Ascending aorta (tissue), 2 donors: ENCODE data around the gene FAF2. TPM values are rescaled to one million over a fixed set of nuclear protein-coding genes. Genes with fewer than 3 reads are reported as not detected.

Experiments
- DNase-seq, 2 donors: peaks; one replicate each; pipeline ENCODE4 v3.0.0-alpha.2; 2019; ENCODE audit warnings: low spot score in 2 of 2
- H3K27ac ChIP-seq, 2 donors: fragments of 200-600 bp; sonication (generic); one replicate each; pipeline ENCODE4 v1.5.1; 2016 to 2017; ENCODE audit warnings: mild to moderate bottlenecking in 1 of 2
- H3K27me3 ChIP-seq: fragments of 200-600 bp; sonication (generic); one replicate; pipeline ENCODE4 v1.5.1; 2017
- H3K36me3 ChIP-seq, 2 donors: fragments of 200-600 bp; sonication (generic); one replicate each; pipeline ENCODE4 v1.5.1; 2016
- H3K4me1 ChIP-seq, 2 donors: fragments of 200-600 bp; sonication (generic); one replicate each; pipeline ENCODE4 v1.5.1; 2016 to 2017; ENCODE audit warnings: mild to moderate bottlenecking in 1 of 2
- H3K4me3 ChIP-seq, 2 donors: fragments of 200-600 bp; sonication (generic); one replicate each; pipeline ENCODE4 v1.5.1; 2016 to 2017; ENCODE audit warnings: mild to moderate bottlenecking in 1 of 2
- H3K9me3 ChIP-seq, 2 donors: fragments of 200-600 bp; sonication (generic); one replicate each; pipeline ENCODE4 v1.5.1; 2016
- CTCF ChIP-seq, 3 experiments: fragments of 200-600 bp in 2 of 3; fragments of 450-650 bp in 1 of 3; sonication (generic) in 2 of 3; IDR thresholded peaks; one replicate each; pipeline ENCODE4 v1.5.1; 2016 to 2019; ENCODE audit warnings: antibody characterized with exemption in 3 of 3, mild to moderate bottlenecking in 1 of 3, moderate library complexity in 1 of 3
- intact Hi-C: fragments of 100-400 bp; cut with DNase I; formaldehyde crosslinking; loops from one replicate; pipeline ENCODE4 v1.15.1; 2023
- total RNA-seq: library from RNA; depleted of rRNA; stranded (reverse); fragments of >200 nt; gene quantifications from one replicate; pipeline ENCODE4 v1.1.0, GENCODE V29; 2016

Gene FAF2
- total RNA-seq, 1 donor from 2014 or later = 18.7 TPM

- H3K27me3 ChIP-seq = no peaks in the 10 kb centered on the region
- peaks cover 10 to 35% of the 10 kb centered on the region in 2 donors for H3K4me1 ChIP-seq
- no peaks in the 10 kb centered on the region for H3K9me3 ChIP-seq
- H3K36me3 ChIP-seq = no peaks in the 10 kb centered on the region
- DNase-seq = no peak
- no peak overlapping the region for H3K4me3 ChIP-seq
- no peak for TF ChIP-seq CTCF (IDR thresholded peaks at IDR 0.05)
- no peak overlapping the region for H3K27ac ChIP-seq
- intact Hi-C loops = loop anchor here (5.0 kb wide), 1 partner anchor 468 kb away; the partner anchor contains the start of gene UIMC1
These were observed 90.8 kb downstream of the FAF2 start for GRCh38 chr5:176538989-176539384.

GRCh38 chr5:176540476-176540899 lies 92.3 kb downstream of the FAF2 start:
- Histone ChIP-seq H3K4me3 (no peak overlapping the region), H3K9me3 (no peaks in the 10 kb centered on the region), H3K36me3 (no peaks in the 10 kb centered on the region), H3K27me3 (no peaks in the 10 kb centered on the region), H3K4me1 (peaks cover 3 to 23% of the 10 kb centered on the region in 2 donors), H3K27ac (no peak overlapping the region)
- intact Hi-C loops = loop anchor here (5.0 kb wide), 1 partner anchor 178 kb away; the partner anchor contains the start of gene KIAA1191
- TF ChIP-seq CTCF (IDR thresholded peaks at IDR 0.05) = no peak
- DNase-seq = no peak

GRCh38 chr5:176540956-176541337 lies 92.8 kb downstream of the FAF2 start:
- TF ChIP-seq CTCF (IDR thresholded peaks at IDR 0.05) = no peak
- Histone ChIP-seq H3K4me1 (peaks cover under 1 to 19% of the 10 kb centered on the region in 2 donors), H3K9me3 (no peaks in the 10 kb centered on the region), H3K36me3 (no peaks in the 10 kb centered on the region), H3K27me3 (no peaks in the 10 kb centered on the region), H3K4me3 (no peak overlapping the region), H3K27ac (no peak overlapping the region)
- no peak for DNase-seq
- intact Hi-C loops = loop anchor here (5.0 kb wide), 1 partner anchor 179 kb away; the partner anchor contains the start of gene KIAA1191

GRCh38 chr5:176541338-176542134 lies 93.4 kb downstream of the FAF2 start:
- Histone ChIP-seq H3K36me3 (no peaks in the 10 kb centered on the region), H3K4me3 (peak overlapping the region in 1 of 2 donors; percentile 85), H3K9me3 (no peaks in the 10 kb centered on the region), H3K27ac (no peak overlapping the region), H3K27me3 (no peaks in the 10 kb centered on the region), H3K4me1 (peaks cover 0 to 15% of the 10 kb centered on the region in 2 donors)
- intact Hi-C loops = loop anchor here (5.0 kb wide), 1 partner anchor 179 kb away; the partner anchor contains the start of gene KIAA1191
- TF ChIP-seq CTCF (IDR thresholded peaks at IDR 0.05) = no peak
- no peak for DNase-seq

GRCh38 chr5:176542135-176542595 lies 94.0 kb downstream of the FAF2 start:
- no peaks in the 10 kb centered on the region for H3K9me3 ChIP-seq
- no peak for TF ChIP-seq CTCF (IDR thresholded peaks at IDR 0.05)
- no peaks in the 10 kb centered on the region for H3K27me3 ChIP-seq
- intact Hi-C loops = loop anchor here (5.0 kb wide), 1 partner anchor 180 kb away; the partner anchor contains the start of gene KIAA1191
- H3K4me3 ChIP-seq = peak overlapping the region; percentile 82 to 85
- no peak for DNase-seq
- peaks cover 0 to 15% of the 10 kb centered on the region in 2 donors for H3K4me1 ChIP-seq
- H3K27ac ChIP-seq = no peak overlapping the region
- H3K36me3 ChIP-seq = no peaks in the 10 kb centered on the region
